Glutamatergic neuron (in vitro differentiated cells): Measurements from ENCODE around the gene ZNG1A. TPM values are rescaled to one million over a fixed set of nuclear protein-coding genes. Genes with fewer than 3 reads are reported as not detected.
"Not testable (repeated sequence)": the region's sequence is repeated elsewhere in the genome, so short reads cannot be mapped to it uniquely, and the experiment has no call there.

Experiments
- DNase-seq: peaks from one replicate; pipeline ENCODE4 v3.0.0; 2022
- H3K27ac Mint-ChIP-seq: one replicate; pipeline ENCODE4 v1.8.0; 2020; ENCODE audit warnings: mild to moderate bottlenecking, mixed read lengths, inconsistent platforms; ENCODE audit not compliant: unreplicated experiment
- H3K27me3 Mint-ChIP-seq: one replicate; pipeline ENCODE4 v1.8.0; 2020; ENCODE audit warnings: mild to moderate bottlenecking, moderate library complexity, mixed read lengths, inconsistent platforms; ENCODE audit not compliant: unreplicated experiment
- H3K36me3 Mint-ChIP-seq: one replicate; pipeline ENCODE4 v1.8.0; 2020; ENCODE audit warnings: mild to moderate bottlenecking, mixed read lengths, inconsistent platforms; ENCODE audit not compliant: unreplicated experiment
- H3K4me1 Mint-ChIP-seq: one replicate; pipeline ENCODE4 v1.8.0; 2020; ENCODE audit warnings: mild to moderate bottlenecking, low read depth, mixed read lengths, inconsistent platforms; ENCODE audit not compliant: unreplicated experiment
- H3K4me3 Mint-ChIP-seq: one replicate; pipeline ENCODE4 v1.8.0; 2020; ENCODE audit warnings: mild to moderate bottlenecking, mixed read lengths, inconsistent platforms; ENCODE audit not compliant: unreplicated experiment
- H3K9me3 Mint-ChIP-seq: one replicate; pipeline ENCODE4 v1.8.0; 2020; ENCODE audit warnings: mild to moderate bottlenecking, moderate library complexity, mixed read lengths, inconsistent platforms; ENCODE audit not compliant: unreplicated experiment
- CTCF ChIP-seq: fragments of 200-600 bp; sonication (generic); IDR thresholded peaks from one replicate; pipeline ENCODE4 v1.5.0; 2021; ENCODE audit not compliant: partially characterized antibody, unreplicated experiment
- total RNA-seq: library from RNA; stranded (reverse); fragmentation: NEBNext Ultra II Directional; extraction: Animal tissue kit (Norgen Biotek cat#: 25700); gene quantifications from one replicate; pipeline ENCODE4 v1.2.1, GENCODE V29; 2021; ENCODE audit not compliant: unreplicated experiment

ZNG1A gene
- total RNA-seq, 1 donor from 2014 or later = 33.5 TPM

GRCh38 chr9:221989-222776, 43.3 kb upstream of the ZNG1A start:
- no peaks in the 10 kb centered on the region for H3K36me3 Mint-ChIP-seq
- H3K9me3 Mint-ChIP-seq = no peaks in the 10 kb centered on the region
- no peak for TF ChIP-seq CTCF
- no peak overlapping the region for H3K4me3 Mint-ChIP-seq
- H3K27ac Mint-ChIP-seq = no peak overlapping the region
- DNase-seq = no peak
- no peaks in the 10 kb centered on the region for H3K27me3 Mint-ChIP-seq
- H3K4me1 Mint-ChIP-seq = no peaks in the 10 kb centered on the region

GRCh38 chr9:219670-220365, 41.0 kb upstream of the ZNG1A start:
- Mint-ChIP-seq H3K27ac (no peak overlapping the region), H3K36me3 (no peaks in the 10 kb centered on the region), H3K27me3 (no peaks in the 10 kb centered on the region), H3K4me1 (no peaks in the 10 kb centered on the region), H3K4me3 (no peak overlapping the region), H3K9me3 (no peaks in the 10 kb centered on the region)
- TF ChIP-seq CTCF = no peak
- no peak for DNase-seq

- not testable (repeated sequence) for DNase-seq, H3K4me1 Mint-ChIP-seq, H3K36me3 Mint-ChIP-seq, H3K27ac Mint-ChIP-seq, H3K4me3 Mint-ChIP-seq, H3K9me3 Mint-ChIP-seq, H3K27me3 Mint-ChIP-seq
Observed at GRCh38 chr9:219036-219435, 40.2 kb upstream of the ZNG1A start.

- DNase-seq = no peak
- Mint-ChIP-seq H3K4me1 (no peaks in the 10 kb centered on the region), H3K4me3 (no peak overlapping the region), H3K36me3 (no peaks in the 10 kb centered on the region), H3K27me3 (no peaks in the 10 kb centered on the region), H3K27ac (no peak overlapping the region), H3K9me3 (no peaks in the 10 kb centered on the region)
- no peak for TF ChIP-seq CTCF
Observed at GRCh38 chr9:217950-218349, 39.1 kb upstream of the ZNG1A start.

GRCh38 chr9:216866-217265, 38.0 kb upstream of the ZNG1A start:
- H3K27ac Mint-ChIP-seq = no peak overlapping the region
- no peak for TF ChIP-seq CTCF
- no peaks in the 10 kb centered on the region for H3K9me3 Mint-ChIP-seq
- no peak for DNase-seq
- no peaks in the 10 kb centered on the region for H3K27me3 Mint-ChIP-seq
- H3K36me3 Mint-ChIP-seq = no peaks in the 10 kb centered on the region
- H3K4me3 Mint-ChIP-seq = no peak overlapping the region
- H3K4me1 Mint-ChIP-seq = no peaks in the 10 kb centered on the region
